ENCODE measurements around the gene SIGLEC9.

Gene SIGLEC9

GRCh38 chr19:51097796-51098195 is 26.9 kb upstream of the SIGLEC9 start:
- no peak for DNase-seq

- no peak for DNase-seq
These were observed 26.2 kb upstream of the SIGLEC9 start for GRCh38 chr19:51098365-51099046.

GRCh38 chr19:51099047-51099382 is 25.7 kb upstream of the SIGLEC9 start:
- no peak for DNase-seq

- DNase-seq: no peak
These were observed 24.1 kb upstream of the SIGLEC9 start for GRCh38 chr19:51100601-51101000.

- DNase-seq: no peak
These were observed 23.4 kb upstream of the SIGLEC9 start for GRCh38 chr19:51101171-51101865.

- DNase-seq: no peak
These were observed 21.7 kb upstream of the SIGLEC9 start for GRCh38 chr19:51102991-51103390.

DNA sequence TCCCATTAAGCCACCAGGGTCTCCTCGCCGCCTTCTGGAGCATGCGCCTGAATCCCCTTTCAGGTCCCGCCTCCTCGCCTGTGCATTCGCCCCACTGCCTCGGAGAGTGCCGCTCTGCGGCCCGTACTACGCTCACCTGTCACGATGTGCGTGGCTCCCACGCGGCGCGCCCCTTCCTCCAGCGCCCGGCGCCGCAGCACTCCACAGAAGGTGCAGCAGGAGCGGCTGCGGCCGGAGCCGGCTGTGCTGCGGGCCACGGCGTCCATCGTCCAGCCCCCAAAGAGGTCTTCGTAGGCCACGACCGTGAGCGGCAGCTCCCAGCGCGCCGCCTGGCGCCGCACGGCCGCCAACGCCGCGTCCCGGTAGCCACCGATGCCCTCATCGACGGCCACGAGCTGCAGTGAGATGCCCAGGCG is 20.8 kb upstream of the SIGLEC9 start:
- no peak for DNase-seq

- no peak for DNase-seq
These were observed 17.2 kb upstream of the SIGLEC9 start for GRCh38 chr19:51107406-51108065.

DNA sequence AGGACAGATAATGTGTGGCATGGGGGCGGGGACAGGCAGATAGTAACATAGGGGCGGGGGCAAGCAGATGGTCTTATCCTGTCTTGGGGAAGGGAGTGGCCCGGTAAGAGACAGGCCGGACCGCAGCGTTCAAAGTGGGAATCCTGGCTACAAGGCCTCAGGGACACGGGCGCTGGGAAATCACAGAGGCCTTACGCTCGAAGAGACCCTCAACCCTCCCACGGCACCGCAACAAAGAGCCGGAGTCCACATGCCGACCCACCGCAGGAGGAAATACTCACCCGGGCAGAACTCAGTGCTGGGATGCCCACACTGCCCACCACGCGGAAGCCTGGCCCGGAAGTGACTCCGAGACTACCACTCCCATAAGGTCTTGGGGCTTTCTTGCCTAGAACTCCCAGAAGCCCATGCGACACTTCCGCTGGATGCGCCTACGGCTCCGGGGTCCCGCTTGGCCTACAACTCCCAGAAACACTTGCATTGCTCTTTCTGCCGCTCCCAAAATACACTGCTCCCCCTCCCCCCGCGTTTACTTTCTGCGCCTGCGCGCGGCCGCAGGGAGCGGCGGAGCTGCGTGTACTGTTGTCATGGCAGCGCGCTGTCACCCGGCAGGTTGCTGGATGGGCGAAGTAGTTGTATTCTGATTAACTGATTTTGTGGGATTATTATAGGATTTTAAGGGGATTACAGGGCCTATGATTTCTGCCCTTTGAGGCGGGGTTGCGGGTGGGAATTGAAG is 16.5 kb upstream of the SIGLEC9 start, which contains the start of gene CTU1:
Gene CTU1, minus strand, starts transcription at position 344 of the 739 bp plus-strand sequence. CDS start 3,840 bp downstream, outside the sequence.
- peak; percentile 95 for DNase-seq

DNA sequence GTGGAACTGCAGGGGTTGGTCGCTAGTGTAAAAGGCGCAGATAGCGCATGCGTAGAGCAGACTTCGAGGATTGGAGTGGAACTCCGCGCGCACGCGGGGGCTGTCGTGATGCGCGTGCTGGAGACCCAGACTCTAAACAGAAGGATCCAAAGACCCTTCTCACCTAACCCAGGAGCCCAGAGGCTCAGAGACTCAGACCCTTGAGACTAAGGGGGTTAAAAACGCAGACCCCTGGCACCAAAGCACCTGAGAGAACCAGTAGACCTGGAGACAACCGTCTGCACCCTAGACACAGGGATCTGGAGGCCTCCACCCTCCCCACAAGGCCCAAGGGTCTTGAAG is 15.9 kb upstream of the SIGLEC9 start:
- DNase-seq: no peak

GRCh38 chr19:51110666-51110971 is 14.1 kb upstream of the SIGLEC9 start:
- DNase-seq: no peak

DNA sequence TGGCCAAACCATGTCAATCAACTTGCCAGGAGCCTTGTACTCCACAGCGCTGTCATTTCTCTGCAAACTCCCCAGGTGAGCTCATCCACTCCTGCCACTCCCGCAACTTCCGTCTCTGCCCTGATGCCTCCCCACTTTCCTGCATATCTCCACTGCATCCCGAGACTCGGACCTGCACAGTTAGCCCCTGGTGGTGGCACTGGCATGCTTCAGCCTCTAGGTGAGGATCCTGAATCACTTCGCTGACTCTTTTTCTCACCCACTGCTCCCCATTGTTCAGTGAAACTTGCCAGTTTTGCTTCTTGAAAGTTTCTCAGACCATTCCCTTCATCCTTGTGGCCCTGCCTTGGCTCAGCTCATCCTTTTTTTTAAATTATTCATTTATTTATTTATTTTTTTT is 13.1 kb upstream of the SIGLEC9 start:
- DNase-seq: no peak

DNA sequence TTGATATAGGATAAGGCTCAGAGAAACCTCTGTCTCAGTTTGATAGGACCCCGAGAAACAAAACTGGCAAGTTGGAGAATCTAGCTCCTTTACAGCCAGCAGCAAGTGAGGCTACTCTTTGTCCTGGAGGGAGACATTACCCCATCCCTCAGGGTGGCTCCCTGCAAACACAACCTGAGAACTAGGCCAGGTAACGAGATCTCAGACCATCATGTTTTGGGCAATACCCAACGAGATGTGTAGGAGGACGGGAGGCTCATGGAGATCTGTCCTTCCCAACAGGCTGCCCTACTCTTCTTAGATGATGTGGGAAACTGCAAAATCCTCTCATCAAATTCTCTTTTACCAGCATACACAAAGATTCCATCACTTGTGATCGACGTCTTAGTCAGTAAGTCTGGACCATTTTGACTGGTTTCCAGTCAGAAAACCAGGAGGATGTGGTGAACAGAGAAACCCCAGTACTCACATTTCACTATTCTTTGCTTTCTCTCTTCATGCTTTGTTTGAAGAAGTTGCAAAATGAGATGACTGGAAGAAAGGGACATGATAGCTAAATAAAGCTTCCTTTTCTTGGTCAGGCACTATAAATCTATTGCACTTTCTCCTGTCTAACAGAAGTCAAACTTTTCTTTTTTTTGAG is 10.5 kb upstream of the SIGLEC9 start:
- no peak for DNase-seq

- DNase-seq: no peak
These were observed 7.9 kb upstream of the SIGLEC9 start for GRCh38 chr19:51116736-51117286.

GRCh38 chr19:51119101-51119500 is 5.6 kb upstream of the SIGLEC9 start:
- no peak for DNase-seq

DNA sequence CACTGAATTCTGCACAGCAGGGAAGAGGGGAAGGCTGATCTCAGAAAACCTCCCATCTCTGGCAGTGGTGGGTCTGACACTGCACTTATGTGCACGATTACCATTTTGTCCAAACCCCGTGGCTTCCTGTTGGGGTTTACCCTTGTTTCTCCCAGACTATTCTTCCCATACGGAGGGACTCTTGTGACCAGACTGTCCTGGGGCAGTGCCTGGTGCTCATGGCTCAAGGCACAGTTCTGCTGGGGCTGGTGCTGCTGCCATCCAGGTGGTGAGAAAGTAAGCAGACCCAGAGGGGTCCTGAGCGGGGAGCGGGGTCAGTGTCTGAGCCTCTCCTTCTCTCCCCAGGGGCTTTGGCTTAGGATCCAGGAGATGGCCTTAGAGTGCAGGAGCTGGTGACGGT is 5.1 kb upstream of the SIGLEC9 start:
- DNase-seq: no peak

DNA sequence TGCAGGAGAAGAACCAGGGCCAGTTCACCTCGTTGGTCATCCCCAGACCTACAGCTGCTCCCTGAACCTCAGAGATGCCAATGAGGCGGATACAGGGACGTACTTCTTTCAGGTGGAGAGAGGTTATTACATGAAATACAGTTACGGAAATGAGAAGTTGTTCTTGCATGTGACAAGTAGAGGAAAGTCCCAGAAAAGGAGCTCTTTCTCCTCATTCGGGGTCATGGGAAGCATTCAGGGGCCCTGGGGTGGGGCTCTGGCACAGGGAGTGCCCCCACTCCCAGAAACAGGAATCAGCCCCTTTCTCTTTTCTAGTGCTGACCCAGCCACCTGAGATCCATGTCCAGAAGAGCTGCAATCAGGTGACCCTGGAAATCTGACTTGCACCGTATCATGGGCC is 4.5 kb upstream of the SIGLEC9 start:
- no peak for DNase-seq

- DNase-seq: no peak
These were observed 3.4 kb upstream of the SIGLEC9 start for GRCh38 chr19:51121257-51121656.

- DNase-seq: no peak
These were observed 2.4 kb upstream of the SIGLEC9 start for GRCh38 chr19:51122112-51122981.

DNA sequence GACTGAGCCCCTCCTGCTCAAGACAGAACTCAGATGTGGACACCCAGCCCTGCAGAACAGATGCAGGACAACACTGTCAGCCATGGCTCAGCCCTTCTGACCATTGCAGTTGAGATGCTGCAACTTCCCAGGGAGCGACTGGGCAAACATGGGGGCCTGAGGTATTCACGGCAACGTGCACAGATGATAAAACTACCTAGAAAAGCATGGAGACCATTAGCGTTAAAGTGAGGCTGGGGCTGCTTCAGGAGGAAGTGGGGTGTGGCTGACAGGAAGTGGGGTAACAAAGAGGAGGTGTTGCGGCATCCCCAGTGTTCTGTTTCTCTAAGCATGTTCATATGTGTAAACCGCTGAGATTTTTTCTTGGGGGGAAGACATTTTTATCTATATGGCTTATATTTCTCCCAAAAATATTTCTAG is 1.3 kb upstream of the SIGLEC9 start:
- no peak for DNase-seq

DNA sequence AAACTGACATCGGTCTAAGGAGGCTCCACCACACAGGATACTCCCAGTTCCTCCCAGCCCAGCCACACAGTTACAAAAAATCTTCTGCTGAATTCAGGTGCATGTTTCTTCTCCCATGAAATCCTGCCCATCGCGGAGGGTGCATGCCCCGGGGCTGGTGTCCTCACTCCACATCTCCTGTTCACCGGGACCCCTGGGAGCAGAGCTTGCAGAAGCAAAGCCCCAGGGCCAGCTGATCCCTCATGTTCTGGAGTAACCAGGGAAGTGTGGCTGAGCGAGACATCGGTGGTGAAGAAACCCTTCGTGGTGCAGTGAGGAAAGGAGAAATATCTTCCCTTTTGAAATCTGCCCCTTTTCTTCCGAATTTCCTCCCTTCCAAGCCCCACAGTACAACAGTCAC is 904 bp upstream of the SIGLEC9 start:
- DNase-seq: no peak

- DNase-seq: no peak
These were observed 490 bp upstream of the SIGLEC9 start for GRCh38 chr19:51124216-51124615.
